SU-DHL-6 (cell line): Measurements from ENCODE around the gene HIKESHI.

Source experiments
- H2AFZ ChIP-seq: fragments of 200-600 bp; sonication (generic); 2 replicates; pipeline ENCODE4 v1.6.1; 2014; ENCODE audit warnings: low read depth, mild to moderate bottlenecking, moderate library complexity, mixed read lengths, antibody characterized with exemption, low read length; ENCODE audit not compliant: severe bottlenecking
- H3F3A ChIP-seq: fragments of 200-600 bp; shearing (Covaris generic); 2 replicates; pipeline ENCODE4 v1.6.0; 2016; ENCODE audit warnings: antibody characterized with exemption, mild to moderate bottlenecking; ENCODE audit not compliant: insufficient read depth
- H3K27ac ChIP-seq: fragments of 200-600 bp; sonication (generic); 2 replicates; pipeline ENCODE4 v1.5.1; 2016; ENCODE audit warnings: low read depth, mild to moderate bottlenecking, low read length, moderate library complexity, mixed read lengths
- H3K27me3 ChIP-seq: fragments of 200-600 bp; sonication (generic), shearing (Covaris generic); 2 replicates; pipeline ENCODE4 v1.6.0; 2014; ENCODE audit warnings: mild to moderate bottlenecking, low read length
- H3K36me3 ChIP-seq: fragments of 200-600 bp; sonication (generic); 2 replicates; pipeline ENCODE4 v1.6.1; 2014; ENCODE audit warnings: mild to moderate bottlenecking, low read length, mixed read lengths
- H3K4me2 ChIP-seq: fragments of 300-600, 200-600 bp; shearing (Covaris generic), sonication (generic); 2 replicates; pipeline ENCODE4 v1.6.0; 2014; ENCODE audit warnings: low read length, low read depth, mild to moderate bottlenecking; ENCODE audit not compliant: poor library complexity, severe bottlenecking
- H3K4me3 ChIP-seq: fragments of 200-600 bp; sonication (generic); 2 replicates; pipeline ENCODE4 v1.5.1; 2014; ENCODE audit warnings: antibody characterized with exemption, low read length, mild to moderate bottlenecking, mixed read lengths; ENCODE audit not compliant: insufficient read depth, poor library complexity, severe bottlenecking
- H3K79me2 ChIP-seq: fragments of 200-600 bp; sonication (generic); 2 replicates; pipeline ENCODE4 v1.6.1; 2014; ENCODE audit warnings: mild to moderate bottlenecking, low read length, moderate library complexity; ENCODE audit not compliant: insufficient read depth
- H3K9ac ChIP-seq: fragments of 200-600 bp; sonication (generic); 2 replicates; pipeline ENCODE4 v1.7.0; 2014; ENCODE audit warnings: mild to moderate bottlenecking, low read length
- H3K9me2 ChIP-seq: fragments of 200-600 bp; sonication (generic); replicated peaks from 2 replicates; pipeline ENCODE4 v1.6.1; 2014; ENCODE audit warnings: low read length; ENCODE audit not compliant: insufficient read depth
- H3K9me3 ChIP-seq: fragments of 200-600 bp; sonication (generic); 2 replicates; pipeline ENCODE4 v1.6.1; 2014; ENCODE audit warnings: low read length, mixed read lengths; ENCODE audit not compliant: insufficient read depth
- H4K20me1 ChIP-seq: fragments of 200-600 bp; sonication (generic); 2 replicates; pipeline ENCODE4 v1.6.1; 2014; ENCODE audit warnings: low read depth, mild to moderate bottlenecking, antibody characterized with exemption, low read length, moderate library complexity, mixed read lengths
- CTCF ChIP-seq: fragments of 200-600 bp; sonication (generic); IDR thresholded peaks from one replicate; pipeline ENCODE4 v1.5.1; 2017; ENCODE audit warnings: antibody characterized with exemption, mild to moderate bottlenecking, low read length, moderate library complexity; ENCODE audit not compliant: insufficient read depth, poor library complexity, severe bottlenecking
- EZH2phosphoT487 ChIP-seq: fragments of 200-600 bp; sonication (generic), shearing (Covaris generic); conservative IDR thresholded peaks from 2 replicates; pipeline ENCODE4 v1.6.1; 2018; ENCODE audit warnings: mild to moderate bottlenecking, antibody characterized with exemption, low read length, moderate library complexity, mixed read lengths

The HIKESHI gene

DNA sequence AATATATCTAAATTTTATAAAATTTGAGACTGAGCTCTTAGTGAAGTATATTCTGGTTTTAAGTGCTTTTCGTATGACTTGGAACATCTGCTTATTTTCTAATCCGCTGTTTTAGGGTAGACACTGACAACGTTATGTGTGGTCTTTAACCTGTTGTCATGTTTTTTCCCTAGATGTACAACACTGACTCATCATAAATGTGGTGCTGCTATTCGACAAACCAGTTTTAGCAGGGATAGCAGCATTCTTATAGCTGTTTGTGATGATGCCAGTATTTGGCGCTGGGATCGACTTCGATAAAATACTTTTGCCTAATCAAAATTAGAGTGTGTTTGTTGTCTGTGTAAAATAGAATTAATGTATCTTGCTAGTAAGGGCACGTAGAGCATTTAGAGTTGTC lies 23.8 kb upstream of the HIKESHI start:
- Histone ChIP-seq H3K27ac (no peak overlapping the region), H3K36me3 (peaks cover 35% of the 10 kb centered on the region), H3K79me2 (peaks cover 31% of the 10 kb centered on the region), H3K9ac (no peak overlapping the region), H3K27me3 (no peaks in the 10 kb centered on the region), H4K20me1 (0 out of 2 replicates have a peak, but pooled peaks cover 4% of the 10 kb centered on the region), H3K9me2 (no peaks in the 10 kb centered on the region), H3K9me3 (no peaks in the 10 kb centered on the region), H3F3A (peaks cover 14% of the 10 kb centered on the region; the same call in 1 of the 2 replicates), H3K4me3 (no peak overlapping the region), H2AFZ (no peak overlapping the region), H3K4me2 (no peak overlapping the region)
- TF ChIP-seq EZH2phosphoT487 (no peak), CTCF (no peak)

- Histone ChIP-seq H3F3A (peaks cover 14% of the 10 kb centered on the region; the same call in 1 of the 2 replicates), H3K27me3 (no peaks in the 10 kb centered on the region), H3K9me3 (no peaks in the 10 kb centered on the region), H3K27ac (no peak overlapping the region), H4K20me1 (0 out of 2 replicates have a peak, but pooled peaks cover 4% of the 10 kb centered on the region), H3K79me2 (peaks cover 16% of the 10 kb centered on the region), H2AFZ (no peak overlapping the region), H3K9ac (no peak overlapping the region), H3K4me2 (no peak overlapping the region), H3K9me2 (no peaks in the 10 kb centered on the region), H3K36me3 (peaks cover 30% of the 10 kb centered on the region), H3K4me3 (no peak overlapping the region)
- no peak for TF ChIP-seq CTCF
- no peak for TF ChIP-seq EZH2phosphoT487
These were observed 22.3 kb upstream of the HIKESHI start for GRCh38 chr11:86279747-86280146.

DNA sequence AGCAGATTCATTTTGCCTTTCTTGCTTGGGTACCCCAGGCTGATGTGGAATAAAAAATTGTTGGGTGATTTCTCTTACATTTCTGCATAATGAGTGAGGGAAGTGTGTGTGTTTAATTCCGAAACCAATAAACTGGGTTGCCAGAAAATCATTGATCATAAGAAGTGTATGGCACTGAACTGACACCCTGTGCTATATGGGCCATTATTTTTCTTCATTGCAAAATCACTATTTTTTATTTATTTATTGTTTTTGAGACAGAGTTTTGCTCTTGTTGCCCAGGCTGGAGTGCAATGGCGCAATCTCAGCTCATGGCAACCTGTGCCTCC lies 14.6 kb upstream of the HIKESHI start:
- Histone ChIP-seq H3K27me3 (no peaks in the 10 kb centered on the region), H3F3A (peaks cover 11% of the 10 kb centered on the region), H3K9me2 (no peaks in the 10 kb centered on the region), H3K9me3 (no peaks in the 10 kb centered on the region), H4K20me1 (no peaks in the 10 kb centered on the region), H3K79me2 (no peaks in the 10 kb centered on the region), H3K36me3 (no peaks in the 10 kb centered on the region), H3K4me3 (no peak overlapping the region), H2AFZ (no peak overlapping the region), H3K4me2 (no peak overlapping the region), H3K9ac (no peak overlapping the region), H3K27ac (no peak overlapping the region)
- no peak for TF ChIP-seq CTCF
- no peak for TF ChIP-seq EZH2phosphoT487
